Psoas muscle (tissue), 8 donors: Measurements from ENCODE around the gene NAV2. TPM values are rescaled to one million over a fixed set of nuclear protein-coding genes. Genes with fewer than 3 reads are reported as not detected.
"Not testable (repeated sequence)": the region's sequence is repeated elsewhere in the genome, so short reads cannot be mapped to it uniquely, and the experiment has no call there.

ENCODE experiments used
- ATAC-seq, 4 donors: fragments of 200-7000 bp; cut with Tn5 transposase; one replicate each; pipeline ENCODE4 v1.9.1; 2020; ENCODE audit warnings: moderate library complexity in 3 of 4, mild to moderate bottlenecking in 2 of 4
- DNase-seq, 2 donors: peaks; one replicate each; pipeline ENCODE4 v3.0.0-alpha.2; 2020
- H3K27ac ChIP-seq: fragments of 200-600 bp; one replicate; pipeline ENCODE4 v1.8.0; 2022
- H3K27me3 ChIP-seq, 3 donors: fragments of 200-600 bp in 1 of 3; one replicate each; pipeline versions ENCODE4 v1.6.1 to v1.8.0; 2013 to 2022; ENCODE audit warnings: low read length in 2 of 3, mild to moderate bottlenecking in 2 of 3, moderate library complexity in 1 of 3; ENCODE audit not compliant: insufficient read depth in 3 of 3
- H3K36me3 ChIP-seq, 2 donors: fragments of 200-600 bp in 1 of 2; one replicate each; pipeline versions ENCODE4 v1.6.1 to v1.8.0; 2013 to 2022; ENCODE audit warnings: low read depth in 1 of 2, mild to moderate bottlenecking in 1 of 2, moderate library complexity in 1 of 2; ENCODE audit not compliant: insufficient read depth in 1 of 2
- H3K4me1 ChIP-seq: fragments of 200-600 bp; one replicate; pipeline ENCODE4 v1.8.0; 2022
- H3K4me3 ChIP-seq: fragments of 200-600 bp; one replicate; pipeline ENCODE4 v1.8.0; 2022; ENCODE audit warnings: mild to moderate bottlenecking
- H3K9me3 ChIP-seq: fragments of 200-600 bp; one replicate; pipeline ENCODE4 v1.8.0; 2022
- CTCF ChIP-seq: fragments of 200-600 bp; IDR thresholded peaks from one replicate; pipeline ENCODE4 v1.8.0; 2022; ENCODE audit warnings: antibody characterized with exemption
- WGBS, 3 donors: extraction: QIAGEN DNeasy Blood & Tissue Kit; methylation state at CpG; one replicate each; pipeline versions ENCODE4 v1.1.6 to v1.1.7; 2013; 5-methylcytosine and 5-hydroxymethylcytosine counted together
- intact Hi-C, 2 donors: fragments of 100-400 bp; cut with DNase I; formaldehyde crosslinking; loops; one replicate each; pipeline versions ENCODE4 v1.11.0 to v1.14.2; 2022
- polyA plus RNA-seq, 3 donors: library from polyadenylated mRNA; stranded (reverse); fragments of 200-250 nt; gene quantifications; one replicate each; pipeline ENCODE4 v1.2.3, GENCODE V29; 2013
- total RNA-seq, 4 donors: library from RNA; stranded (reverse); fragmentation: NEBNext Ultra II Directional in 2 of 4; extraction: Animal tissue kit (Norgen Biotek cat#: 25700) in 2 of 4; gene quantifications; one replicate each; pipeline versions ENCODE4 v1.2.1 to v1.2.4, GENCODE V29; 2021 to 2023
- donor health status: healthy with polysubstance abuse.
- donor health status: DM: no; HTN: no; CAD: no; lungs with moderate emphysema.
- donor health status: Bipolar disorder and iron deficiency.
- donor health status: healthy.
- donor health status: DM: yes; HTN: yes; CAD: no.
- donor health status: DM: no; HTN: no; CAD: no.
- donor health status: DM: no; HTN: no; CAD: no.
- donor health status: DM: yes; HTN: yes; CAD: no.

Gene NAV2
- total and polyA plus RNA-seq, 7 donors = 0.68 to 21.8 (median 2.9) TPM

- WGBS, 3 donors = 78 to 96% (median 83%) methylated on average over 6 of the region's 6 CpGs
- TF ChIP-seq CTCF = no peak
- no peaks in the 10 kb centered on the region for H3K36me3 ChIP-seq
- no peak overlapping the region for H3K27ac ChIP-seq
- no peak for DNase-seq
- intact Hi-C loops = no loop called here
- peaks cover 19% of the 10 kb centered on the region for H3K4me1 ChIP-seq
- H3K27me3 ChIP-seq = no peaks in the 10 kb centered on the region
- peak; percentile 45 to 65 (median 61) for ATAC-seq
- no peak overlapping the region for H3K4me3 ChIP-seq
- H3K9me3 ChIP-seq = no peaks in the 10 kb centered on the region
Measured at GRCh38 chr11:20005747-20006146, 293.1 kb downstream of the NAV2 start.

GRCh38 chr11:20006618-20007017 lies 294.0 kb downstream of the NAV2 start:
- WGBS, 3 donors = 100% methylated on average over 2 of the region's 2 CpGs
- H3K27ac ChIP-seq, intact Hi-C loops, H3K36me3 ChIP-seq, H3K27me3 ChIP-seq, H3K9me3 ChIP-seq, H3K4me3 ChIP-seq, DNase-seq, ATAC-seq: not testable (repeated sequence)
- peaks cover 19% of the 10 kb centered on the region for H3K4me1 ChIP-seq

- no peaks in the 10 kb centered on the region for H3K36me3 ChIP-seq
- no peak for DNase-seq
- WGBS, 3 donors = 21 to 26% (median 23%) methylated on average over 1 of the region's 1 CpG
- H3K27me3 ChIP-seq = no peaks in the 10 kb centered on the region
- ATAC-seq = peak; percentile 79 to 87 (median 84)
- peak overlapping the region; percentile 13 for H3K27ac ChIP-seq
- H3K9me3 ChIP-seq = no peaks in the 10 kb centered on the region
- TF ChIP-seq CTCF = no peak
- intact Hi-C loops = no loop called here
- no peak overlapping the region for H3K4me3 ChIP-seq
- H3K4me1 ChIP-seq = peaks cover 19% of the 10 kb centered on the region
Measured at GRCh38 chr11:20007386-20007785, 294.7 kb downstream of the NAV2 start.

- no peaks in the 10 kb centered on the region for H3K27me3 ChIP-seq
- H3K4me3 ChIP-seq = no peak overlapping the region
- WGBS, 3 donors = 76 to 87% (median 81%) methylated on average over 6 of the region's 6 CpGs
- ATAC-seq (no peak), DNase-seq (no peak)
- peaks cover 24% of the 10 kb centered on the region for H3K4me1 ChIP-seq
- no peaks in the 10 kb centered on the region for H3K36me3 ChIP-seq
- no peak for TF ChIP-seq CTCF
- H3K9me3 ChIP-seq = no peaks in the 10 kb centered on the region
- intact Hi-C loops = no loop called here
- no peak overlapping the region for H3K27ac ChIP-seq
Measured at GRCh38 chr11:20008190-20008870, 295.7 kb downstream of the NAV2 start.

GRCh38 chr11:20008871-20009644 lies 296.4 kb downstream of the NAV2 start:
- intact Hi-C loops = no loop called here
- DNase-seq (no peak), ATAC-seq (no peak)
- H3K4me1 ChIP-seq = peaks cover 31% of the 10 kb centered on the region
- H3K9me3 ChIP-seq = no peaks in the 10 kb centered on the region
- no peak overlapping the region for H3K4me3 ChIP-seq
- TF ChIP-seq CTCF = no peak
- H3K36me3 ChIP-seq = no peaks in the 10 kb centered on the region
- no peaks in the 10 kb centered on the region for H3K27me3 ChIP-seq
- WGBS, 3 donors = 57 to 67% (median 58%) methylated on average over 10 of the region's 10 CpGs
- H3K27ac ChIP-seq = no peak overlapping the region
